HG02938 (cell line): ENCODE measurements around the gene ACKR4.
"Not testable (repeated sequence)": the region's sequence is repeated elsewhere in the genome, so short reads cannot be mapped to it uniquely, and the experiment has no call there.

ENCODE experiments used
- ATAC-seq: cut with Tn5 transposase; IDR thresholded peaks from one replicate; pipeline ENCODE4 v1.9.1; 2021; ENCODE audit warnings: mild to moderate bottlenecking, moderate library complexity; ENCODE audit not compliant: unreplicated experiment

ACKR4 gene

GRCh38 chr3:132638706-132639105 lies 41.6 kb downstream of the ACKR4 start:
- no peak for ATAC-seq

DNA sequence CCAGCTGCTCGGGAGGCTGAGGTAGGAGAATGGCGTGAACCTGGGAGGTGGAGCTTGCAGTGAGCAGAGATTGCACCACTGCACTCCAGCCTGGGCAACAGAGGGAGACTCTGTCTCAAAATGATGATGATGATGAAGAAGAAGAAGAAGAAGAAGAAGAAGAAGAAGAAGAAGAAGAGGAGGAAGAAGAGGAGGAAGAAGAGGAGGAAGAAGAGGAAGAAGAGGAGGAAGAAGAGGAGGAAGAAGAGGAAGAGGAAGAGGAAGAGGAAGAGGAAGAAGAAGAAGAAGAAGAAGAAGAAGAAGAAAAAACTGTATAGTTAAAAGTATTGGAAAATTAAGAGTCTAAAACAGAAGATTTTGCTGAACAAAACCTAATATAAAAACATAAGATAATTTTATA lies 44.4 kb downstream of the ACKR4 start:
- not testable (repeated sequence) for ATAC-seq

- no peak for ATAC-seq
Measured at GRCh38 chr3:132641837-132642538, 44.9 kb downstream of the ACKR4 start.

- no peak for ATAC-seq
Measured at GRCh38 chr3:132642539-132642847, 45.4 kb downstream of the ACKR4 start.

DNA sequence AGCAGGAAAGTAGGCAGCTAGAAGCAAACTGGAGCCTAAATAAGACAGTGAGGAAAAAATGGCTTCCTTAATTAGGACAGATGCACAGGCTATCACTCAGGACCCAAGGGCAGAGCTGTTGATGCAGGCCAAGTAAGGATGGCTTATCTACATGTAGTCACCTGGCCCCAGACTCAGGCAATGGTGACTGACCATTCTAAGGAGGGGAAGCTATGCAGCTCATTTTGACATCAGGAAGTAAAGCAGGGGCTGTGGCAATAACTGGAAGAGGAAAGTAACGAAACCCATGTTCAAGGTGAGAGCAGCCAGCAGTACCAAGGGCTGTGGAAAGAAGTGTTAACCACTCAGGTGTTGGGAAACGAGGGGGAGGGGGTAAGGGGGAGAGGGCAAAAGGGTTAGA lies 46.3 kb downstream of the ACKR4 start:
- no peak for ATAC-seq

GRCh38 chr3:132645058-132645457 lies 48.0 kb downstream of the ACKR4 start:
- ATAC-seq = no peak

- ATAC-seq = no peak
Measured at GRCh38 chr3:132650153-132650552, 53.1 kb downstream of the ACKR4 start.
